Neuronal stem cell (in vitro differentiated cells): ENCODE data around the gene FAM200C.

Experiments used
- DNase-seq: peaks from one replicate; pipeline ENCODE4 v3.0.0-alpha.2; 2013; ENCODE audit warnings: low spot score
- H2AFZ ChIP-seq: one replicate; pipeline ENCODE4 v1.6.1; 2013; ENCODE audit warnings: mild to moderate bottlenecking, low read length, inconsistent platforms
- H2AK5ac ChIP-seq: 2 replicates; pipeline ENCODE4 v1.6.1; 2013; ENCODE audit warnings: low read depth, mild to moderate bottlenecking, inconsistent platforms, low read length, moderate library complexity, mixed read lengths
- H2BK120ac ChIP-seq: 2 replicates; pipeline ENCODE4 v1.6.1; 2013; ENCODE audit warnings: low read depth, mild to moderate bottlenecking, inconsistent platforms, low read length, moderate library complexity, mixed read lengths
- H2BK12ac ChIP-seq: one replicate; pipeline ENCODE4 v1.6.1; 2013; ENCODE audit warnings: low read length, inconsistent platforms
- H2BK15ac ChIP-seq: 2 replicates; pipeline ENCODE4 v1.6.1; 2013; ENCODE audit warnings: mild to moderate bottlenecking, low read length, inconsistent platforms, mixed read lengths
- H2BK5ac ChIP-seq: one replicate; pipeline ENCODE4 v1.6.1; 2013; ENCODE audit warnings: inconsistent platforms, mild to moderate bottlenecking, low read length, moderate library complexity
- H3K14ac ChIP-seq: one replicate; pipeline ENCODE4 v1.6.1; 2013; ENCODE audit warnings: low read length, inconsistent platforms
- H3K18ac ChIP-seq: 2 replicates; pipeline ENCODE4 v1.6.1; 2013; ENCODE audit warnings: low read length, inconsistent platforms
- H3K23ac ChIP-seq: 2 replicates; pipeline ENCODE4 v1.6.1; 2013; ENCODE audit warnings: low read depth, mild to moderate bottlenecking, mixed read lengths, low read length, inconsistent platforms; ENCODE audit not compliant: poor library complexity
- H3K27ac ChIP-seq: replicated peaks from 3 replicates; pipeline ENCODE4 v1.5.1; 2013; ENCODE audit warnings: low read length, inconsistent platforms
- H3K27me3 ChIP-seq, 3 experiments: 2 replicates each; pipeline ENCODE4 v1.6.1; 2013; ENCODE audit warnings: low read length in 3 of 3, mild to moderate bottlenecking in 2 of 3, inconsistent platforms in 1 of 3, low read depth in 1 of 3, mixed read lengths in 1 of 3, moderate library complexity in 1 of 3; ENCODE audit not compliant: control insufficient read depth in 3 of 3, insufficient read depth in 3 of 3
- H3K36me3 ChIP-seq, 2 donors: replicated peaks in 1 of 2; 2 replicates each; pipeline ENCODE4 v1.6.1; 2013; ENCODE audit warnings: low read length in 2 of 2; ENCODE audit not compliant: control insufficient read depth in 2 of 2, insufficient read depth in 2 of 2
- H3K4ac ChIP-seq: 2 replicates; pipeline ENCODE4 v1.6.1; 2013; ENCODE audit warnings: inconsistent platforms, mild to moderate bottlenecking, low read length, moderate library complexity
- H3K4me1 ChIP-seq, 2 donors: 1 replicate in 1 of 2; 2 replicates in 1 of 2; pipeline ENCODE4 v1.6.1; 2013; ENCODE audit warnings: low read length in 2 of 2, low read depth in 1 of 2; ENCODE audit not compliant: control insufficient read depth in 2 of 2, insufficient read depth in 1 of 2
- H3K4me2 ChIP-seq: one replicate; pipeline ENCODE4 v1.6.1; 2013; ENCODE audit warnings: mild to moderate bottlenecking, low read length, inconsistent platforms; ENCODE audit not compliant: insufficient read depth, poor library complexity, severe bottlenecking
- H3K4me3 ChIP-seq, 2 donors: 2 replicates each; pipeline ENCODE4 v1.5.1; 2013; ENCODE audit warnings: low read length in 2 of 2, mild to moderate bottlenecking in 2 of 2, inconsistent platforms in 1 of 2, moderate library complexity in 1 of 2
- H3K79me1 ChIP-seq: one replicate; pipeline ENCODE4 v1.6.1; 2013; ENCODE audit warnings: low read depth, mild to moderate bottlenecking, inconsistent platforms, low read length, moderate library complexity
- H3K9ac ChIP-seq: one replicate; pipeline ENCODE4 v1.6.1; 2013; ENCODE audit warnings: mild to moderate bottlenecking, low read depth, low read length, inconsistent platforms; ENCODE audit not compliant: poor library complexity
- H3K9me3 ChIP-seq, 2 donors: replicated peaks in 1 of 2; 2 replicates each; pipeline versions ENCODE3 to v1.6.1; 2013; ENCODE audit warnings: low read length in 2 of 2, mild to moderate bottlenecking in 2 of 2, inconsistent platforms in 1 of 2, low read depth in 1 of 2, mixed read lengths in 1 of 2, moderate library complexity in 1 of 2; ENCODE audit not compliant: control insufficient read depth in 2 of 2, insufficient read depth in 1 of 2
- H4K8ac ChIP-seq: one replicate; pipeline ENCODE4 v1.6.1; 2013; ENCODE audit warnings: low read depth, mild to moderate bottlenecking, inconsistent platforms, low read length, moderate library complexity
- H4K91ac ChIP-seq: one replicate; pipeline ENCODE4 v1.6.1; 2013; ENCODE audit warnings: low read length, low read depth, mild to moderate bottlenecking, inconsistent platforms; ENCODE audit not compliant: poor library complexity
- WGBS, 2 donors: extraction: QIAGEN DNeasy Blood & Tissue Kit; methylation state at CpG; one replicate each; pipeline ENCODE4 v1.1.7; 2013; ENCODE audit warnings: missing lambda C conversion rate in 2 of 2, mixed read lengths in 1 of 2; ENCODE audit not compliant: insufficient read length in 2 of 2, insufficient replicate concordance in 1 of 2; ENCODE audit errors: extremely low coverage in 2 of 2; 5-methylcytosine and 5-hydroxymethylcytosine counted together

FAM200C gene

DNA sequence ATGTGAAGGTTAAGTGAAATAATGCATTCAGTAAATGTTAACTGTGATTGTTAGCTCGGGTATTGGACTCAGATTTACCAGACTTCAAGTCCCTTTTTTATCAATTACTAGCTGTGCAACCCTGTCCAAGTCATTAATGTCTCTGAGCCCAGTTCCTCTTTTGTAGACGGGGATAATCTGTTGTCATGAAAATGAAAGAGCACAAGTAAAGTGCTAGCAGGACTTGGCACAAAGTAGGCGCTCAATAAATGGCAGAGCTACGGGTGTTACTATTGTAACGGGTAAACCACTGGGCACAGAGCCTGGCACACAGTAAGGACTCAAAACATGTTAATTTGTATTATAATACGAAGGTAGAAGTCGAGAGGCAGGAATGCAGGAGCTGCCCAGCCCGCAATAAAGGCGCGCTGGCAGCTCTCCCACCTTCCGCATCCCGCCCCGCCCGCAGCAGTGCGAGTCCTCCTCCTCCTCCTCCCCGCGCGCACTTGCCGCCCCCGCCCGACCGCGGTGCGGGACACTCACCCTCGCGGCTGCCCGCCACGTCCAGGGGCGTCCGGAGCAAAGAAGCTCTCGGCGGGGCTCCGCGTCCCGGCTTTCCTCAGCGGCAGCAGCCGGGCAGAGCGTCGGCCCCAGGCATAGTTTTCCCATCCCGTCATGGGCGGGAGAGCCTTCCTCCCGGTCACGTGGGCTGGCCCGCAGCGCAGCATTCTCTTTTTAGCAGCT is 29.7 kb downstream of the FAM200C start, which contains the start of gene C1QTNF2:
Gene C1QTNF2, minus strand, starts transcription at position 637 of the 723 bp plus-strand sequence. CDS start 15,615 bp downstream, outside the sequence.
- no peaks in the 10 kb centered on the region for H3K9me3 ChIP-seq
- WGBS, 2 donors, result no CpG with 5 or more reads among the region's 45 CpGs
- H3K9ac ChIP-seq, result no peak within 1 kb of the TSS
- H3K4me2 ChIP-seq, result peak within 1 kb of the TSS; percentile 72
- no peak within 1 kb of the TSS for H2AK5ac ChIP-seq
- no peak within 1 kb of the TSS for H4K91ac ChIP-seq
- H3K4ac ChIP-seq, result no peak within 1 kb of the TSS
- no peak within 1 kb of the TSS for H3K14ac ChIP-seq
- peak within 1 kb of the TSS; percentile 89 for H2AFZ ChIP-seq
- no peaks in the 10 kb centered on the region for H3K79me1 ChIP-seq
- H3K23ac ChIP-seq, result no peak within 1 kb of the TSS
- peak; percentile 29 for DNase-seq
- no peak within 1 kb of the TSS for H2BK5ac ChIP-seq
- H3K4me1 ChIP-seq, result peaks cover 0 to 3% of the 10 kb centered on the region in 2 donors
- H4K8ac ChIP-seq, result no peak within 1 kb of the TSS
- H2BK15ac ChIP-seq, result no peak within 1 kb of the TSS
- no peak within 1 kb of the TSS for H2BK120ac ChIP-seq
- no peaks in the 10 kb centered on the region for H3K36me3 ChIP-seq
- H3K4me3 ChIP-seq, result peak within 1 kb of the TSS; percentile 33 to 82
- no peak within 1 kb of the TSS for H3K27ac ChIP-seq
- peak within 1 kb of the TSS; percentile 76 for H3K18ac ChIP-seq
- H2BK12ac ChIP-seq, result no peak within 1 kb of the TSS
- peaks cover 0 to 25% (median 7%) of the 10 kb centered on the region in 3 experiments for H3K27me3 ChIP-seq

DNA sequence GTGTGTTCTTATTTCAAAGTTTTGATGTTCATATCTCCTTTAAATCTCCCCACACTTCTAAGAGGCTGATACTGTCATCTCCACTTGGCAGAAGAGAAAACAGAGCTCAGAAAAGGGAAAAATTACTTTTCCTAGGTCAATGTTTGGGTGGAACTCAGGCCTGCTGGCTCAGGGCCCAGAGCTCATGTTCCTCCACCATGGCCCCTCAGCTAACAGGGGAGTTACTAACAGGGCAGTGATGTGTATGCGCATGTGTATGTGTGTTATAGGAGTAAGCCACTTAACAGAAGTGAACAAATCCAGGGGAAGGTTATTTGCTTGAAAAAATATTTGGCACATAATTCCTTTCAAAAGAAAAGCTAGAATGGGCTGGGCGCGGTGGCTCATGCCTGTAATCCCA is 32.0 kb downstream of the FAM200C start:
- no peaks in the 10 kb centered on the region for H3K79me1 ChIP-seq
- no peak overlapping the region for H3K4me2 ChIP-seq
- H3K23ac ChIP-seq, result no peak overlapping the region
- no peak overlapping the region for H3K4me3 ChIP-seq
- H2BK12ac ChIP-seq, result no peak overlapping the region
- H3K4ac ChIP-seq, result no peak overlapping the region
- H3K18ac ChIP-seq, result no peak overlapping the region
- no peak overlapping the region for H2BK15ac ChIP-seq
- H2BK5ac ChIP-seq, result no peak overlapping the region
- no peak overlapping the region for H3K9ac ChIP-seq
- H3K9me3 ChIP-seq, result no peaks in the 10 kb centered on the region
- no peaks in the 10 kb centered on the region for H3K36me3 ChIP-seq
- no peak overlapping the region for H2BK120ac ChIP-seq
- H3K27me3 ChIP-seq, result peaks cover 0 to 25% (median 7%) of the 10 kb centered on the region in 3 experiments
- no peak for DNase-seq
- no peak overlapping the region for H4K91ac ChIP-seq
- no peak overlapping the region for H3K14ac ChIP-seq
- no peak overlapping the region for H4K8ac ChIP-seq
- H2AFZ ChIP-seq, result no peak overlapping the region
- peaks cover 10% of the 10 kb centered on the region in 2 donors for H3K4me1 ChIP-seq
- no peak overlapping the region for H3K27ac ChIP-seq
- no peak overlapping the region for H2AK5ac ChIP-seq
- no CpG with 5 or more reads among the region's 3 CpGs for WGBS, 2 donors

DNA sequence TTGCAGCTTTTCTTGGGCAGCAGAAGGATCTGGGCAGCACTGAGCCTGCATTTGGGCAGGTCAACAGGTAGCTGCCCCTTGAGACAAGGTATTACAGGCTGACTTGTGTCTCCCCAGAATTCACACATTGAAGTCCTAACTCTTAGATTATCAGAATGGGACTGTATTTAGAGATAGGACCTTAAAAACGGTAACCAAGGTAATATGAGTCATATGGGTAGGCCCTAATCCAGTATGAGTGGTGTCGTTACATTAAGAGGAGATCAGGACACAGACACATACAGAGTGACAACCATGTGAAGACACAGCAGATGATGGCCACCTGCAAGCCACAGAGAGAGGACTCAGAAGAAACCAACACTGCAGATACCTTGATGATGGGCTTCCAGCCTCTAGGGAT is 32.6 kb downstream of the FAM200C start:
- Histone ChIP-seq H3K27ac (no peak overlapping the region), H2BK5ac (no peak overlapping the region), H3K79me1 (no peaks in the 10 kb centered on the region), H3K4me2 (no peak overlapping the region), H2AK5ac (no peak overlapping the region), H2BK12ac (no peak overlapping the region), H3K14ac (no peak overlapping the region), H3K4me1 (peaks cover 10 to 11% of the 10 kb centered on the region in 2 donors), H3K9ac (no peak overlapping the region), H3K4me3 (no peak overlapping the region), H2AFZ (no peak overlapping the region), H2BK15ac (no peak overlapping the region), H4K91ac (no peak overlapping the region), H3K9me3 (no peaks in the 10 kb centered on the region), H3K4ac (no peak overlapping the region), H3K23ac (no peak overlapping the region), H3K18ac (no peak overlapping the region), H3K27me3 (peaks cover 0 to 25% (median 7%) of the 10 kb centered on the region in 3 experiments), H3K36me3 (no peaks in the 10 kb centered on the region), H2BK120ac (no peak overlapping the region), H4K8ac (no peak overlapping the region)
- DNase-seq, result no peak
- no CpG with 5 or more reads among the region's 2 CpGs for WGBS, 2 donors

DNA sequence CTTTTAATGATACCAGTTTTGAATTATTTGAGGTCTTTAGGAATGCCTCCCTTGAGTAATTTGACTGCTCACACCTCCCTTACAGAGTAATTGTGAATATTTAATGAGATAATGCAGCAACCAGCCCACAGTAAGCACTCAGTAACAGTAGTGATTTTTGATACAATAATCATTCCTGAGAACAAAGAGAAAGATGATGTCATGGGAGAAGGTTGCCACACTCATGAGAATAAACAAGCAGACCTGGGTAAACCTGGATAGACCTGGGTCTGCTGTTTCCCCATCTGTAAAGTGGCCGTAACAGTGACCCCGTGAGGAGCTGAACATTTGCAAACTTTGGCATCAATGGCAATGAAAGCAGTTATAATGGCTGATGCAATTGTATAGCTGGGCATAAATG is 33.6 kb downstream of the FAM200C start:
- Histone ChIP-seq H3K4ac (no peak overlapping the region), H3K9me3 (no peaks in the 10 kb centered on the region), H3K23ac (no peak overlapping the region), H2BK12ac (no peak overlapping the region), H4K8ac (no peak overlapping the region), H4K91ac (no peak overlapping the region), H3K4me1 (peaks cover 10 to 11% of the 10 kb centered on the region in 2 donors), H2BK120ac (no peak overlapping the region), H2BK15ac (no peak overlapping the region), H2AK5ac (no peak overlapping the region), H2BK5ac (no peak overlapping the region), H3K14ac (no peak overlapping the region), H3K27ac (no peak overlapping the region), H3K9ac (no peak overlapping the region), H2AFZ (no peak overlapping the region), H3K4me3 (no peak overlapping the region), H3K4me2 (no peak overlapping the region), H3K18ac (no peak overlapping the region), H3K79me1 (no peaks in the 10 kb centered on the region), H3K27me3 (peaks cover 0 to 18% (median 7%) of the 10 kb centered on the region in 3 experiments), H3K36me3 (no peaks in the 10 kb centered on the region)
- WGBS, 2 donors, result no CpG with 5 or more reads among the region's 2 CpGs
- DNase-seq, result no peak
